GM12878 (cell line): Measurements from ENCODE around the gene KIF9. TPM values are rescaled to one million over a fixed set of nuclear protein-coding genes. Genes with fewer than 3 reads are reported as not detected.

Experiments used
- ATAC-seq: fragments of 200-7000 bp; cut with Tn5 transposase; 3 replicates; pipeline ENCODE4 v1.9.1; 2020; ENCODE audit warnings: mild to moderate bottlenecking, moderate library complexity
- BruUV-seq: library from RNA; stranded (reverse); fragments of 400-500 nt; replicated peaks from 2 replicates; lab custom pipeline; 2021; lab: Mats Ljungman, UMichigan
- CTCF ChIA-PET: fragments of 300-600 bp; sonication (Branson Sonifier 250); formaldehyde crosslinking; extraction: SDS; loops from one replicate; lab custom pipeline; 2021; ENCODE audit warnings: inconsistent platforms; lab: Yijun Ruan, JAX
- POLR2A ChIA-PET: fragments of 350-600 bp; formaldehyde crosslinking; extraction: SDS; loops from one replicate; lab custom pipeline; 2021; ENCODE audit warnings: inconsistent platforms; lab: Charles Lee
- RAD21 ChIA-PET: fragments of 300-600 bp; sonication (Branson Sonifier 250); formaldehyde crosslinking; loops from one replicate; lab custom pipeline; 2023; ENCODE audit warnings: antibody characterized with exemption; ENCODE audit not compliant: unreplicated experiment; lab: Charles Lee
- SMC1A ChIA-PET: fragments of 300-600 bp; sonication (Branson Sonifier 250); formaldehyde crosslinking; loops from one replicate; lab custom pipeline; 2023; ENCODE audit not compliant: unreplicated experiment, uncharacterized antibody; lab: Charles Lee
- DNase-seq: peaks from one replicate; pipeline ENCODE4 v3.0.0-alpha.2; 2011; ENCODE audit warnings: low read depth, low spot score
- FAIRE-seq: peaks from 3 replicates; lab custom pipeline; 2011; peaks lifted over from hg19 to GRCh38; lab: Jason Lieb, UNC
- H2AFZ ChIP-seq: 2 replicates; pipeline ENCODE4 v1.6.0; 2011; ENCODE audit warnings: low read depth, low read length, control low read depth; ENCODE audit not compliant: control insufficient read depth
- H3K27ac ChIP-seq: 2 replicates; pipeline ENCODE4 v1.5.1; 2011; ENCODE audit warnings: control low read depth; ENCODE audit not compliant: control insufficient read depth, insufficient read depth
- H3K27me3 ChIP-seq, 2 experiments: replicated peaks in 1 of 2; 2 replicates each; pipeline versions ENCODE4 v1.6.0 to v1.6.1; 2011; ENCODE audit warnings: low read length in 1 of 2; ENCODE audit not compliant: control insufficient read depth in 2 of 2, insufficient read depth in 2 of 2
- H3K36me3 ChIP-seq, 2 experiments: 2 replicates each; pipeline ENCODE4 v1.5.1; 2011; ENCODE audit warnings: low read length in 1 of 2; ENCODE audit not compliant: control insufficient read depth in 2 of 2, insufficient read depth in 2 of 2
- H3K4me1 ChIP-seq: 2 replicates; pipeline ENCODE4 v1.6.1; 2011; ENCODE audit warnings: mild to moderate bottlenecking, low read length, moderate library complexity, mixed read lengths; ENCODE audit not compliant: control insufficient read depth, insufficient read depth
- H3K4me2 ChIP-seq: 2 replicates; pipeline ENCODE4 v1.6.0; 2011; ENCODE audit warnings: control low read depth; ENCODE audit not compliant: control insufficient read depth, insufficient read depth
- H3K4me3 ChIP-seq: fragments of 200-600 bp; sonication (generic); 2 replicates; pipeline ENCODE4 v1.5.1; 2016
- H3K79me2 ChIP-seq: 2 replicates; pipeline ENCODE4 v1.6.0; 2011; ENCODE audit warnings: low read length; ENCODE audit not compliant: control insufficient read depth, insufficient read depth
- H3K9ac ChIP-seq: 2 replicates; pipeline ENCODE4 v1.8.0; 2011; ENCODE audit warnings: low read length, control low read depth, mixed read lengths; ENCODE audit not compliant: control insufficient read depth, insufficient read depth
- H3K9me3 ChIP-seq: replicated peaks from 3 replicates; pipeline ENCODE4 v1.5.1; 2011; ENCODE audit warnings: mild to moderate bottlenecking, low read length; ENCODE audit not compliant: control insufficient read depth, insufficient read depth
- H4K20me1 ChIP-seq: 2 replicates; pipeline ENCODE4 v1.6.0; 2011; ENCODE audit not compliant: control insufficient read depth, insufficient read depth
- ATF3 ChIP-seq: IDR thresholded peaks from 2 replicates; pipeline ENCODE4 v1.6.1; 2011; ENCODE audit warnings: low read depth, mild to moderate bottlenecking, low read length, moderate library complexity, borderline replicate concordance; ENCODE audit errors: extremely low read depth
- BCL3 ChIP-seq: IDR thresholded peaks from 2 replicates; pipeline ENCODE4 v1.6.1; 2011; ENCODE audit warnings: borderline replicate concordance, low read depth, mild to moderate bottlenecking, moderate library complexity, low read length; ENCODE audit not compliant: insufficient read depth, poor library complexity, severe bottlenecking
- BRCA1 ChIP-seq: IDR thresholded peaks from 2 replicates; pipeline ENCODE4 v1.6.1; 2011; ENCODE audit warnings: low read depth, low read length, improper control_type of control experiment
- CBX3 ChIP-seq: fragments of 200-600 bp; sonication (generic); IDR thresholded peaks from 2 replicates; pipeline ENCODE4 v1.6.1; 2016; ENCODE audit warnings: low read depth, borderline replicate concordance
- CHD1 ChIP-seq: IDR thresholded peaks from 2 replicates; pipeline ENCODE4 v1.6.1; 2012; ENCODE audit warnings: low read depth, low read length, improper control_type of control experiment
- E2F8 ChIP-seq: fragments of 450-650 bp; IDR thresholded peaks from 2 replicates; pipeline ENCODE4 v1.6.1; 2018; ENCODE audit warnings: mild to moderate bottlenecking, low read depth, moderate library complexity; ENCODE audit not compliant: partially characterized antibody
- EGR1 ChIP-seq, 2 experiments: IDR thresholded peaks; 1 replicate in 1 of 2; 2 replicates in 1 of 2; pipeline ENCODE4 v1.6.1; 2011 to 2012; ENCODE audit warnings: low read depth in 2 of 2, low read length in 2 of 2, borderline replicate concordance in 1 of 2, mild to moderate bottlenecking in 1 of 2, moderate library complexity in 1 of 2
- HDAC6 ChIP-seq: fragments of 200-600 bp; sonication (generic); IDR thresholded peaks from one replicate; pipeline ENCODE4 v1.8.0; 2017; ENCODE audit warnings: antibody characterized with exemption; ENCODE audit not compliant: unreplicated experiment
- JUNB ChIP-seq: IDR thresholded peaks from 2 replicates; pipeline ENCODE4 v1.6.1; 2016; ENCODE audit warnings: antibody characterized with exemption, mild to moderate bottlenecking
- LARP7 ChIP-seq: fragments of 450-650 bp; IDR thresholded peaks from 2 replicates; pipeline ENCODE4 v1.6.1; 2017; ENCODE audit warnings: mild to moderate bottlenecking
- MTA3 ChIP-seq: IDR thresholded peaks from 2 replicates; pipeline ENCODE4 v1.6.1; 2012; ENCODE audit warnings: low read length, inconsistent platforms, borderline replicate concordance
- POU2F2 ChIP-seq: IDR thresholded peaks from 3 replicates; pipeline ENCODE4 v1.6.1; 2011; ENCODE audit warnings: low read depth, mild to moderate bottlenecking, low read length, borderline replicate concordance
- RAD51 ChIP-seq: fragments of 450-650 bp; IDR thresholded peaks from 2 replicates; pipeline ENCODE4 v1.6.1; 2016; ENCODE audit warnings: moderate library complexity, mild to moderate bottlenecking, inconsistent platforms
- RELB ChIP-seq: fragments of 450-650 bp; IDR thresholded peaks from 2 replicates; pipeline ENCODE4 v1.6.1; 2017; ENCODE audit warnings: low read depth, mild to moderate bottlenecking, moderate library complexity
- RUNX3 ChIP-seq: IDR thresholded peaks from 2 replicates; pipeline ENCODE4 v1.6.1; 2012; ENCODE audit warnings: low read length, inconsistent platforms
- SPI1 ChIP-seq: IDR thresholded peaks from 2 replicates; pipeline ENCODE4 v1.6.1; 2011; ENCODE audit warnings: low read depth, mild to moderate bottlenecking, low read length, moderate library complexity, borderline replicate concordance; ENCODE audit not compliant: insufficient read depth
- USF2 ChIP-seq: IDR thresholded peaks from 2 replicates; pipeline ENCODE4 v1.6.1; 2011; ENCODE audit warnings: low read depth, low read length, improper control_type of control experiment, borderline replicate concordance
- ZBED1 ChIP-seq: IDR thresholded peaks from 2 replicates; pipeline ENCODE4 v1.6.1; 2016; ENCODE audit warnings: borderline replicate concordance
- ZNF274 ChIP-seq: IDR thresholded peaks from one replicate; pipeline ENCODE4 v1.8.0; 2011; ENCODE audit not compliant: insufficient read length, insufficient read depth
- WGBS: methylation state at CpG from one replicate; pipeline ENCODE4 v1.1.6; 2016; ENCODE audit warnings: low lambda C conversion rate; ENCODE audit not compliant: insufficient replicate concordance, insufficient coverage; ENCODE audit errors: missing lambda C conversion rate; 5-methylcytosine and 5-hydroxymethylcytosine counted together
- in situ Hi-C: fragments of 300-500 bp; cut with MboI; formaldehyde crosslinking; loops from 9 replicates; pipeline ENCODE4 v1.14.3; 2018; ENCODE audit warnings: mixed read lengths
- intact Hi-C: fragments of 100-400 bp; cut with micrococcal nuclease; formaldehyde crosslinking; loops from one replicate; pipeline ENCODE4 v1.14.2; 2022; ENCODE audit not compliant: unreplicated experiment
- polyA plus RNA-seq, 11 experiments: library from polyadenylated mRNA; depleted of rRNA in 4 of 11; unstranded in 6 of 11; stranded (reverse) in 5 of 11; fragments of >200 nt; fragmentation: Nextera tagmentation in 4 of 11; fragmentation: Illumina TruSeq in 1 of 11; extraction: Ambion mirVana in 4 of 11; extraction: Trizol in 1 of 11; gene quantifications; 1 replicate in 1 of 11; 2 replicates in 10 of 11; pipeline versions ENCODE4 v1.2.1 to v1.2.3, GENCODE V29; 2011 to 2016; ENCODE audit warnings: inconsistent platforms in 2 of 11, missing spikeins in 2 of 11, low read depth in 1 of 11
- total RNA-seq, 4 experiments: library from RNA; depleted of rRNA in 3 of 4; stranded (reverse); fragments of >200 nt in 3 of 4; fragmentation: Illumina TruSeq in 1 of 4; extraction: Trizol in 1 of 4; gene quantifications; 2 replicates each; pipeline versions ENCODE4 v1.2.1 to v1.2.3, GENCODE V29; 2013 to 2021

The KIF9 gene
- total and polyA plus RNA-seq, 10 of the 15 experiments (the other 5 are each of a cell fraction or from before 2014, with no cell fraction given) = 3.0 to 10.2 (median 5.9) TPM

GRCh38 chr3:47260605-47261004, 22.0 kb downstream of the KIF9 start:
- H3K27me3 ChIP-seq = no peaks in the 10 kb centered on the region
- no peak overlapping the region for H2AFZ ChIP-seq
- RAD21 ChIA-PET = no interaction called here
- no peaks in the 10 kb centered on the region for H3K9me3 ChIP-seq
- no peak overlapping the region for H3K27ac ChIP-seq
- POLR2A ChIA-PET = no interaction called here
- DNase-seq (no peak), ATAC-seq (no peak)
- intact Hi-C loops = no loop called here
- no peak for TF ChIP-seq HDAC6
- TF ChIP-seq ATF3 = no peak
- no peak for TF ChIP-seq ZNF274
- no peak for TF ChIP-seq RUNX3
- TF ChIP-seq EGR1 (IDR thresholded peaks at IDR 0.05; ENCODE audit: borderline replicate concordance in 1 of 2, low read depth in 2 of 2, low read length in 2 of 2) = no peak
- no peak for TF ChIP-seq CBX3
- TF ChIP-seq POU2F2 = no peak
- TF ChIP-seq JUNB = no peak
- TF ChIP-seq USF2 = no peak
- TF ChIP-seq E2F8 = no peak
- no peak for TF ChIP-seq RELB
- TF ChIP-seq RAD51 = no peak
- TF ChIP-seq LARP7 = no peak
- TF ChIP-seq BCL3 = no peak
- no peak for TF ChIP-seq ZBED1
- no peak for TF ChIP-seq CHD1
- no peak for TF ChIP-seq SPI1
- TF ChIP-seq BRCA1 = no peak
- TF ChIP-seq MTA3 = no peak
- TF ChIP-seq, all 136 proteins: peak for 0
- no peak for FAIRE-seq
- SMC1A ChIA-PET = no interaction called here
- no peak overlapping the region for H3K9ac ChIP-seq
- WGBS = 43% methylated on average over 4 of the region's 4 CpGs
- in situ Hi-C loops = no loop called here
- CTCF ChIA-PET = interaction anchor here (0.9 kb wide), 1 partner anchor 24 kb away, joined by 3 read pairs; no protein-coding TSS in a partner anchor
- H3K4me2 ChIP-seq = no peak overlapping the region
- H3K36me3 ChIP-seq = no peaks in the 10 kb centered on the region
- H3K4me3 ChIP-seq = no peak overlapping the region
- no peaks in the 10 kb centered on the region for H3K79me2 ChIP-seq
- no peaks in the 10 kb centered on the region for H4K20me1 ChIP-seq
- BruUV-seq = no TSS peak
- peaks cover 1% of the 10 kb centered on the region for H3K4me1 ChIP-seq
